Upper lobe of left lung (tissue), 6 donors: ENCODE measurements around the gene SHISA5. TPM values are rescaled to one million over a fixed set of nuclear protein-coding genes. Genes with fewer than 3 reads are reported as not detected.
A peak's percentile ranks its signal among the peaks of the same experiment; 100 is the strongest.

Experiments used
- ATAC-seq, 2 donors: fragments of 200-7000 bp; cut with Tn5 transposase; one replicate each; pipeline ENCODE4 v1.9.1; 2022; ENCODE audit warnings: mild to moderate bottlenecking in 2 of 2, moderate library complexity in 2 of 2; ENCODE audit not compliant: low FRiP score in 2 of 2
- DNase-seq, 2 donors: peaks; one replicate each; pipeline ENCODE4 v3.0.0-alpha.2; 2019 to 2020
- H3K27ac ChIP-seq, 4 donors: fragments of 200-600 bp; sonication (generic); one replicate each; pipeline ENCODE4 v1.5.1; 2016 to 2019
- H3K27me3 ChIP-seq, 4 donors: fragments of 200-600 bp; sonication (generic); one replicate each; pipeline ENCODE4 v1.5.1; 2017 to 2019
- H3K36me3 ChIP-seq, 4 donors: fragments of 200-600 bp; sonication (generic); one replicate each; pipeline ENCODE4 v1.5.1; 2016 to 2019
- H3K4me1 ChIP-seq, 4 donors: fragments of 200-600 bp; sonication (generic); one replicate each; pipeline ENCODE4 v1.5.1; 2018 to 2019
- H3K4me3 ChIP-seq, 4 donors: fragments of 200-600 bp; sonication (generic); one replicate each; pipeline ENCODE4 v1.5.1; 2017 to 2019; ENCODE audit warnings: mild to moderate bottlenecking in 2 of 4, moderate library complexity in 1 of 4
- H3K9me3 ChIP-seq, 4 donors: fragments of 200-600 bp; sonication (generic); one replicate each; pipeline ENCODE4 v1.5.1; 2018 to 2019
- EP300 ChIP-seq, 4 donors: sonication (generic); formaldehyde crosslinking; IDR thresholded peaks; one replicate each; pipeline ENCODE4 v1.5.1; 2017; ENCODE audit warnings: antibody characterized with exemption in 4 of 4, control low read depth in 2 of 4
- POLR2A ChIP-seq, 4 donors: fragments of 450-650 bp; IDR thresholded peaks; one replicate each; pipeline ENCODE4 v1.5.1; 2016 to 2017; ENCODE audit warnings: antibody characterized with exemption in 4 of 4, mild to moderate bottlenecking in 2 of 4
- POLR2AphosphoS5 ChIP-seq, 2 donors: sonication (generic); formaldehyde crosslinking; IDR thresholded peaks; one replicate each; pipeline ENCODE4 v1.5.1; 2017; ENCODE audit warnings: antibody characterized with exemption in 2 of 2
- WGBS, 2 donors: methylation state at CpG; one replicate each; pipeline ENCODE4 v1.1.5; 2017 to 2018; 5-methylcytosine and 5-hydroxymethylcytosine counted together
- total RNA-seq, 6 donors: library from RNA; depleted of rRNA in 4 of 6; stranded (reverse); fragments of >200 nt in 4 of 6; gene quantifications; one replicate each; pipeline versions ENCODE4 v1.1.0 to v1.2.1, GENCODE V29; 2016 to 2021
- TF ChIP-seq, protein P1 (sequence below), 6 experiments: fragments of 450-650 bp in 4 of 6; fragments of 200-600 bp in 2 of 6; sonication (generic) in 2 of 6; IDR thresholded peaks; one replicate each; pipeline ENCODE4 v1.5.1; 2016 to 2019; ENCODE audit warnings: antibody characterized with exemption in 6 of 6
- donor health status: DM: no; HTN: no; CAD: no; lungs with moderate emphysema.
- donor health status: DM: no; HTN: yes; CAD: no; lungs with severe emphysema.

The SHISA5 gene
- total RNA-seq, 6 donors from 2014 or later, result 67.1 to 228 (median 148) TPM

DNA sequence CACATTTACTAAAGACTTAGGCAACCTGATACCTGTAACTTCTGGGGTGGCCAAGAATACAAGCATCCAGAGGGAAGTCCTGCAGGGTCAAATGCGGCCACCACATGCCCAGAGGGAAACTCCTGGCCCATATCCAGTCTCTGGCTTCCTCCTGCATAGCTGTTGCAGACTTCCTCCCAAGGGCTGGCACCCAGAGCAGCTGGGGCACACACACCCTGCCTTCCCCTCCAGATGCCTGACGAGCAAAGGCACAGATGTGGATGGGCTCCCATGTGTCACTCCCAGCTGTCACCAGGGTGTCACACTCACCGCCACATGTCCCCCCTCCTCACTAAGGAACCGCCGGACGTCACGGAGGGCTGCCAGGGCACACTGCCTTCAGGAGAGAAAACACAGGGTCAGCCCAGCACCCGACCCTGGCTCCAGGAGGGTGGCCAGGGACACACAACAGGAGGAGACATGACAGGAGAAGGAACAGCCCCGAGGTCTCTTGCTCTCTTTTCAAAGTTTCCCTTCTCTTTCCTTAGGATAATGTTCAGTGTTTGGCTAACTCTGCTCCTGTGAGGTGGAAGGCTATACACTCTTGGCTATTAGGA is 39.4 kb upstream of the SHISA5 start:
- TF ChIP-seq POLR2A (IDR thresholded peaks at IDR 0.05) (no peak), POLR2AphosphoS5 (IDR thresholded peaks at IDR 0.05) (no peak), EP300 (IDR thresholded peaks at IDR 0.05) (no peak)
- TF ChIP-seq, protein P1, sequence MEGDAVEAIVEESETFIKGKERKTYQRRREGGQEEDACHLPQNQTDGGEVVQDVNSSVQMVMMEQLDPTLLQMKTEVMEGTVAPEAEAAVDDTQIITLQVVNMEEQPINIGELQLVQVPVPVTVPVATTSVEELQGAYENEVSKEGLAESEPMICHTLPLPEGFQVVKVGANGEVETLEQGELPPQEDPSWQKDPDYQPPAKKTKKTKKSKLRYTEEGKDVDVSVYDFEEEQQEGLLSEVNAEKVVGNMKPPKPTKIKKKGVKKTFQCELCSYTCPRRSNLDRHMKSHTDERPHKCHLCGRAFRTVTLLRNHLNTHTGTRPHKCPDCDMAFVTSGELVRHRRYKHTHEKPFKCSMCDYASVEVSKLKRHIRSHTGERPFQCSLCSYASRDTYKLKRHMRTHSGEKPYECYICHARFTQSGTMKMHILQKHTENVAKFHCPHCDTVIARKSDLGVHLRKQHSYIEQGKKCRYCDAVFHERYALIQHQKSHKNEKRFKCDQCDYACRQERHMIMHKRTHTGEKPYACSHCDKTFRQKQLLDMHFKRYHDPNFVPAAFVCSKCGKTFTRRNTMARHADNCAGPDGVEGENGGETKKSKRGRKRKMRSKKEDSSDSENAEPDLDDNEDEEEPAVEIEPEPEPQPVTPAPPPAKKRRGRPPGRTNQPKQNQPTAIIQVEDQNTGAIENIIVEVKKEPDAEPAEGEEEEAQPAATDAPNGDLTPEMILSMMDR (IDR thresholded peaks at IDR 0.05), result no peak
- H3K36me3 ChIP-seq, result peaks cover 0 to 28% (median 5%) of the 10 kb centered on the region in 4 donors
- H3K4me3 ChIP-seq, result no peak overlapping the region
- peak; percentile 61 to 86 for ATAC-seq
- H3K27ac ChIP-seq, result peak overlapping the region in 3 of 4 donors; percentile 1 to 64 (median 21)
- H3K4me1 ChIP-seq, result peaks cover 0 to 10% (median 8%) of the 10 kb centered on the region in 4 donors
- peak in 1 of 2 donors; percentile 65 for DNase-seq
- no peaks in the 10 kb centered on the region for H3K9me3 ChIP-seq
- no peaks in the 10 kb centered on the region for H3K27me3 ChIP-seq
- WGBS, 2 donors, result 28 to 49% methylated on average over 2 to 9 of the region's 9 CpGs

DNA sequence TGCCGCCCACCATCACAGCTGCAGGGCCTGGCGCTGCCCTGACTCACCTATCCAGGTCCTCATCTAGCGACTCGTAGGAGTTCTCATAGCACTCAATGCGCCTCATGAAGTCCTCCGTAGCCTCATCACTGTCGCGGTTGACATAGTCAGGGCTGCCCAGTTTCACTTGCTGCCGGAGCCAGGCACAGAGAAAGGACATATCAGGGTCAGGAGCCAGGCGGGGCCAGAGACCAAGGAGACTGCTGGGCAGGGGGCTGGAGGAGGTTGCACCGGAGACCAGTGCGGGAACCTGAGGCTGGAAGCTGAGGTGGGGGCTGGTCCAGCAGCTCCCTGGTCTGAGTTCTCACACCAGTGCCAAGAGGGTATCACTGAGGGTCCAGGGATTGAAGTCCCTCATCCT is 34.5 kb upstream of the SHISA5 start:
- Histone ChIP-seq H3K4me1 (peaks cover 0 to 6% (median 2%) of the 10 kb centered on the region in 4 donors), H3K4me3 (no peak overlapping the region), H3K27ac (no peak overlapping the region), H3K27me3 (no peaks in the 10 kb centered on the region), H3K9me3 (no peaks in the 10 kb centered on the region), H3K36me3 (peaks cover 0 to 48% (median 13%) of the 10 kb centered on the region in 4 donors)
- TF ChIP-seq POLR2AphosphoS5 (IDR thresholded peaks at IDR 0.05), result no peak
- TF ChIP-seq, protein P1 (IDR thresholded peaks at IDR 0.05), result no peak
- no peak for TF ChIP-seq POLR2A (IDR thresholded peaks at IDR 0.05)
- no peak for TF ChIP-seq EP300 (IDR thresholded peaks at IDR 0.05)
- WGBS, 2 donors, result 92 to 94% methylated on average over 12 of the region's 12 CpGs
- DNase-seq, result no peak
- no peak for ATAC-seq

DNA sequence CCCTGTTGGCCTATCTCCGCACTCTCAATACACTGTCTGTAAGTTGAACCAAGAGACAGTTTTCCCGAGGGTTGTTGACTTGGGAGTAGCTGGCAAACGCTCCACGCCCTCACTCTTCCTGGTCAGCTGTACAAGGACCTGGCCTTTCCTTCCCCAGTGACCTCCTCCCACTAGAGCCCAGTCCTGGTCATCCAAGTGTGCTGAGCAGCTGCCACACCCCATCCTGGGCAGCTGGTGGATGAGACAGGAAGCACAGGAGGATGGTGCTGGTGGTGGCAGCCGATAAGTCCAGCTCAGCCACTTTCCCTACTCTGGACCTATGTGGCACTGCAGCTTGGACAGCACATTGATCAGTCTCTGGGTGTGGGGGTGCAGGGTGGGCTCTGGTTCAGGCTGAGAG is 32.8 kb upstream of the SHISA5 start:
- WGBS, 2 donors, result 78 to 100% methylated on average over 2 to 5 of the region's 5 CpGs
- H3K9me3 ChIP-seq, result no peaks in the 10 kb centered on the region
- no peaks in the 10 kb centered on the region for H3K4me1 ChIP-seq
- no peak overlapping the region for H3K27ac ChIP-seq
- TF ChIP-seq, protein P1 (IDR thresholded peaks at IDR 0.05), result no peak
- TF ChIP-seq POLR2A (IDR thresholded peaks at IDR 0.05) (no peak), EP300 (IDR thresholded peaks at IDR 0.05) (no peak), POLR2AphosphoS5 (IDR thresholded peaks at IDR 0.05) (no peak)
- H3K4me3 ChIP-seq, result no peak overlapping the region
- DNase-seq (no peak), ATAC-seq (peak in 1 of 2 donors; percentile 25)
- peaks cover 0 to 45% (median 13%) of the 10 kb centered on the region in 4 donors for H3K36me3 ChIP-seq
- H3K27me3 ChIP-seq, result no peaks in the 10 kb centered on the region

DNA sequence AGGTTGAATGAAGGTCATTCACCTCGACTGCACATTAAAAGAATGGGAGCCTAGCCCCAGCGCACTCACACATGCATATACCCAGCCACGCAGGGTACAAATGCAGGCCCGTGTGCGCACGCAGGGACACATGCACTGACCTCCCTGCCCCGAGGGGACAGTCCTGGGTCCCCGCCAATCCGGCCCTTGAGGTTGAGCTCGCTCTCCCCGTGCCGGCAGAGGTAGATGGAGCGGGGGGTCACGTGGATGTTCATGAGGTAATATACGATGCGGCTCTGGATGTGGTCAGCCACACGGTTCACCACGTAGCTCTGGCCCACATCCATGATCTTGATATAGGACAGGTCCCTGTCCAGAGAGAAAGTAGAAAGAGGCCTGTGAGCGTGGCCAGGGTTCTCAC is 32.1 kb upstream of the SHISA5 start:
- no peak overlapping the region for H3K4me3 ChIP-seq
- no peak for TF ChIP-seq POLR2A (IDR thresholded peaks at IDR 0.05)
- no peak for TF ChIP-seq POLR2AphosphoS5 (IDR thresholded peaks at IDR 0.05)
- TF ChIP-seq EP300 (IDR thresholded peaks at IDR 0.05), result no peak
- TF ChIP-seq, protein P1 (IDR thresholded peaks at IDR 0.05), result no peak
- no peaks in the 10 kb centered on the region for H3K4me1 ChIP-seq
- peak; percentile 20 to 23 for ATAC-seq
- no peaks in the 10 kb centered on the region for H3K9me3 ChIP-seq
- no peak overlapping the region for H3K27ac ChIP-seq
- peaks cover 0 to 45% (median 13%) of the 10 kb centered on the region in 4 donors for H3K36me3 ChIP-seq
- 93 to 94% methylated on average over 13 to 19 of the region's 19 CpGs for WGBS, 2 donors
- DNase-seq, result peak in 1 of 2 donors; percentile 56
- no peaks in the 10 kb centered on the region for H3K27me3 ChIP-seq

DNA sequence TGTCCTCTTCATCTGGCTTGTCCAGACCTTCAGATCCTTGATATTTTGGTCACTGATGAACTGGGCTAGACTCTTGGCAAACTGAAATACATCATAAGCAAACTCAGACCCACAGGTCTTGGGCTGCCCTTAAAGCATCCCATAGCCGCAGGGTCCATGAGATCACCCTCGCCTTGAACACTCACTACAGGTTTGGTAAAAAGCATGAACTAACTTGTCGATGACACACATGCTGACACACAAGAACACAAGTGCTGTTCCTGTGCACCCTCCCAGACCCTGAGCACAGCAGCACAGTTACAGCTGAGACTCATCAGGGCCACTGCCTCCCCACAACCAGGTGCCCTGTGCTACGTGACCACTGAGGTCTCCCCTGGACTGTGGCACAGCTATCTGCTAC is 31.6 kb upstream of the SHISA5 start:
- no peaks in the 10 kb centered on the region for H3K4me1 ChIP-seq
- H3K36me3 ChIP-seq, result peaks cover 0 to 45% (median 13%) of the 10 kb centered on the region in 4 donors
- H3K27me3 ChIP-seq, result no peaks in the 10 kb centered on the region
- DNase-seq (no peak), ATAC-seq (no peak)
- 99 to 100% methylated on average over 4 of the region's 4 CpGs for WGBS, 2 donors
- TF ChIP-seq POLR2AphosphoS5 (IDR thresholded peaks at IDR 0.05), result no peak
- H3K27ac ChIP-seq, result no peak overlapping the region
- no peaks in the 10 kb centered on the region for H3K9me3 ChIP-seq
- no peak overlapping the region for H3K4me3 ChIP-seq
